ENCODE results near the gene BSN.

DNA sequence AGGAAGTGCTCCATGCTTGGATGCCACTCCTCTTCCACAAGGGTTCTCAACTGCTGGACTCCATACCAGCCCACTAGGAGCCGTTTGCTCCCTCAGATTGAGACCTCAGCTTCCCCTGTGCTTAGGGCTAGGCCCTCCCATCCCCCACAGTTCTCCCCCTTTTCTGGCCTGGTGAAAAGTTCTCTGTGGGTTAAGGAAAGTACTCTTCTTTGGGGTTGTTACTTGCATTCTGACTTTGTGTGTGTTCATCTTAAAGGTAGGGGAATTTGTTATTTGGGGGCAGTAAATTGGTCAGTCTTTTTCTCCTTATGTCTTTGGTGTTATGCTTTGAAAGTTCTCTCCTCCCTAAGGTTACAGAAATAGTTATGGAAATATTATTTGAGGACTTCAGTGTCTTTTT lies 95.9 kb downstream of the BSN start:
- TF ChIP-seq, protein P1, sequence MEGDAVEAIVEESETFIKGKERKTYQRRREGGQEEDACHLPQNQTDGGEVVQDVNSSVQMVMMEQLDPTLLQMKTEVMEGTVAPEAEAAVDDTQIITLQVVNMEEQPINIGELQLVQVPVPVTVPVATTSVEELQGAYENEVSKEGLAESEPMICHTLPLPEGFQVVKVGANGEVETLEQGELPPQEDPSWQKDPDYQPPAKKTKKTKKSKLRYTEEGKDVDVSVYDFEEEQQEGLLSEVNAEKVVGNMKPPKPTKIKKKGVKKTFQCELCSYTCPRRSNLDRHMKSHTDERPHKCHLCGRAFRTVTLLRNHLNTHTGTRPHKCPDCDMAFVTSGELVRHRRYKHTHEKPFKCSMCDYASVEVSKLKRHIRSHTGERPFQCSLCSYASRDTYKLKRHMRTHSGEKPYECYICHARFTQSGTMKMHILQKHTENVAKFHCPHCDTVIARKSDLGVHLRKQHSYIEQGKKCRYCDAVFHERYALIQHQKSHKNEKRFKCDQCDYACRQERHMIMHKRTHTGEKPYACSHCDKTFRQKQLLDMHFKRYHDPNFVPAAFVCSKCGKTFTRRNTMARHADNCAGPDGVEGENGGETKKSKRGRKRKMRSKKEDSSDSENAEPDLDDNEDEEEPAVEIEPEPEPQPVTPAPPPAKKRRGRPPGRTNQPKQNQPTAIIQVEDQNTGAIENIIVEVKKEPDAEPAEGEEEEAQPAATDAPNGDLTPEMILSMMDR (IDR thresholded peaks at IDR 0.05) = no peak
- TF ChIP-seq POLR2A (IDR thresholded peaks at IDR 0.05) = no peak

Measured in body of pancreas (tissue), 4 donors.